Uterus (tissue), 4 donors: ENCODE results near the gene B2M. TPM values are rescaled to one million over a fixed set of nuclear protein-coding genes. Genes with fewer than 3 reads are reported as not detected.

Experiments
- DNase-seq, 2 donors: peaks; one replicate each; pipeline ENCODE4 v3.0.0-alpha.2; 2019 to 2020
- H3K27ac ChIP-seq, 2 donors: fragments of 200-600 bp; sonication (generic); 1 replicate in 1 of 2; 2 replicates in 1 of 2; pipeline ENCODE4 v1.5.1; 2016 to 2018
- H3K27me3 ChIP-seq, 2 donors: fragments of 200-600 bp; sonication (generic); one replicate each; pipeline ENCODE4 v1.5.1; 2018 to 2019; ENCODE audit warnings: control low read depth in 1 of 2
- H3K36me3 ChIP-seq, 2 donors: fragments of 200-600 bp; sonication (generic); one replicate each; pipeline ENCODE4 v1.5.1; 2019; ENCODE audit warnings: control low read depth in 1 of 2
- H3K4me1 ChIP-seq, 2 donors: fragments of 200-600 bp; sonication (generic); one replicate each; pipeline ENCODE4 v1.5.1; 2018 to 2019; ENCODE audit warnings: control low read depth in 1 of 2
- H3K4me3 ChIP-seq, 2 donors: fragments of 200-600 bp; sonication (generic); 1 replicate in 1 of 2; 2 replicates in 1 of 2; pipeline ENCODE4 v1.5.1; 2018 to 2019; ENCODE audit warnings: mild to moderate bottlenecking in 1 of 2
- H3K9me3 ChIP-seq, 2 donors: fragments of 200-600 bp; sonication (generic); one replicate each; pipeline ENCODE4 v1.5.1; 2019; ENCODE audit warnings: control low read depth in 1 of 2
- POLR2A ChIP-seq, 2 donors: fragments of 450-650 bp; IDR thresholded peaks; one replicate each; pipeline ENCODE4 v1.6.1; 2016; ENCODE audit warnings: antibody characterized with exemption in 2 of 2, mild to moderate bottlenecking in 1 of 2, moderate library complexity in 1 of 2
- intact Hi-C: fragments of 100-400 bp; cut with DNase I; formaldehyde crosslinking; loops from one replicate; pipeline ENCODE4 v1.15.1; 2023; ENCODE audit warnings: low total_unique reads
- total RNA-seq, 4 donors: library from RNA; depleted of rRNA in 3 of 4; stranded (reverse); fragments of >200 nt in 3 of 4; gene quantifications; one replicate each; pipeline versions ENCODE4 v1.1.0 to v1.2.4, GENCODE V29; 2014 to 2023
- TF ChIP-seq, protein P1 (sequence below), 4 experiments: fragments of 200-600 bp in 2 of 4; fragments of 450-650 bp in 2 of 4; sonication (generic) in 2 of 4; IDR thresholded peaks; one replicate each; pipeline ENCODE4 v1.5.1; 2016 to 2019; ENCODE audit warnings: antibody characterized with exemption in 4 of 4, mild to moderate bottlenecking in 2 of 4, moderate library complexity in 1 of 4
- donor health status: DM: yes; HTN: yes; CAD: no.

The B2M gene
- total RNA-seq, 4 donors from 2014 or later = 1,923 to 3,458 (median 2,385) TPM

- Histone ChIP-seq H3K27ac (peak overlapping the region in 1 of 2 donors; percentile 23), H3K4me1 (no peaks in the 10 kb centered on the region), H3K4me3 (no peak overlapping the region), H3K9me3 (no peaks in the 10 kb centered on the region), H3K36me3 (no peaks in the 10 kb centered on the region), H3K27me3 (no peaks in the 10 kb centered on the region)
- TF ChIP-seq, protein P1, sequence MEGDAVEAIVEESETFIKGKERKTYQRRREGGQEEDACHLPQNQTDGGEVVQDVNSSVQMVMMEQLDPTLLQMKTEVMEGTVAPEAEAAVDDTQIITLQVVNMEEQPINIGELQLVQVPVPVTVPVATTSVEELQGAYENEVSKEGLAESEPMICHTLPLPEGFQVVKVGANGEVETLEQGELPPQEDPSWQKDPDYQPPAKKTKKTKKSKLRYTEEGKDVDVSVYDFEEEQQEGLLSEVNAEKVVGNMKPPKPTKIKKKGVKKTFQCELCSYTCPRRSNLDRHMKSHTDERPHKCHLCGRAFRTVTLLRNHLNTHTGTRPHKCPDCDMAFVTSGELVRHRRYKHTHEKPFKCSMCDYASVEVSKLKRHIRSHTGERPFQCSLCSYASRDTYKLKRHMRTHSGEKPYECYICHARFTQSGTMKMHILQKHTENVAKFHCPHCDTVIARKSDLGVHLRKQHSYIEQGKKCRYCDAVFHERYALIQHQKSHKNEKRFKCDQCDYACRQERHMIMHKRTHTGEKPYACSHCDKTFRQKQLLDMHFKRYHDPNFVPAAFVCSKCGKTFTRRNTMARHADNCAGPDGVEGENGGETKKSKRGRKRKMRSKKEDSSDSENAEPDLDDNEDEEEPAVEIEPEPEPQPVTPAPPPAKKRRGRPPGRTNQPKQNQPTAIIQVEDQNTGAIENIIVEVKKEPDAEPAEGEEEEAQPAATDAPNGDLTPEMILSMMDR (IDR thresholded peaks at IDR 0.05) = no peak
- TF ChIP-seq POLR2A (IDR thresholded peaks at IDR 0.05) = no peak
- intact Hi-C loops = no loop called here
- DNase-seq = no peak
Observed at GRCh38 chr15:44715797-44716334, 4.5 kb downstream of the B2M start.

- Histone ChIP-seq H3K27ac (peak overlapping the region in 1 of 2 donors; percentile 23), H3K9me3 (no peaks in the 10 kb centered on the region), H3K4me1 (no peaks in the 10 kb centered on the region), H3K4me3 (no peak overlapping the region), H3K36me3 (no peaks in the 10 kb centered on the region), H3K27me3 (no peaks in the 10 kb centered on the region)
- DNase-seq = no peak
- TF ChIP-seq, protein P1 (IDR thresholded peaks at IDR 0.05) = no peak
- TF ChIP-seq POLR2A (IDR thresholded peaks at IDR 0.05) = no peak
- intact Hi-C loops = no loop called here
Observed at GRCh38 chr15:44716983-44717602, 5.8 kb downstream of the B2M start.

- Histone ChIP-seq H3K4me1 (no peaks in the 10 kb centered on the region), H3K36me3 (no peaks in the 10 kb centered on the region), H3K27ac (no peak overlapping the region), H3K27me3 (no peaks in the 10 kb centered on the region), H3K9me3 (no peaks in the 10 kb centered on the region), H3K4me3 (no peak overlapping the region)
- intact Hi-C loops = no loop called here
- no peak for DNase-seq
- TF ChIP-seq, protein P1 (IDR thresholded peaks at IDR 0.05) = no peak
- no peak for TF ChIP-seq POLR2A (IDR thresholded peaks at IDR 0.05)
Observed at GRCh38 chr15:44718180-44718926, 7.0 kb downstream of the B2M start.

DNA sequence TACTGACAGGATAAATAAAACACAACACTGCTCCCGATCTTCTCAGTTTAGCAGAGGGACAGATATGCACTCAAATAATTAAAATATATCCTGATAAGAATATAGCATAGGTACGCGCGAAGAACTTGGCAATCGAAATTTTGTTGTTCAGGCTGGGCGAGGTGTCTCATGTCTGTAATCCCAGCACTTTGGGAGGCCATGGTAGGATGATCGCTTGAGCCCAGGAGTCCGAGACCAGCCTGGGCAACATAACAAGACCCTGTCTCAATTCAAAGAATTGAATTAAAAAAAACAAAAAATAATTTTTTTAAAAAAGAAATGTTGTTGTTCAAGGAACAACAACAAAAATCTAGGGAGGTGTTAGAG lies 7.6 kb downstream of the B2M start:
- H3K36me3 ChIP-seq = no peaks in the 10 kb centered on the region
- no peak for DNase-seq
- no peak for TF ChIP-seq POLR2A (IDR thresholded peaks at IDR 0.05)
- TF ChIP-seq, protein P1 (IDR thresholded peaks at IDR 0.05) = no peak
- no peaks in the 10 kb centered on the region for H3K27me3 ChIP-seq
- no peak overlapping the region for H3K27ac ChIP-seq
- intact Hi-C loops = no loop called here
- H3K4me1 ChIP-seq = no peaks in the 10 kb centered on the region
- H3K4me3 ChIP-seq = no peak overlapping the region
- no peaks in the 10 kb centered on the region for H3K9me3 ChIP-seq
